ENCODE measurements around the gene OARD1. TPM values are rescaled to one million over a fixed set of nuclear protein-coding genes. Genes with fewer than 3 reads are reported as not detected.

The OARD1 gene
- total RNA-seq, 1 donor from 2014 or later: 19.7 TPM

DNA sequence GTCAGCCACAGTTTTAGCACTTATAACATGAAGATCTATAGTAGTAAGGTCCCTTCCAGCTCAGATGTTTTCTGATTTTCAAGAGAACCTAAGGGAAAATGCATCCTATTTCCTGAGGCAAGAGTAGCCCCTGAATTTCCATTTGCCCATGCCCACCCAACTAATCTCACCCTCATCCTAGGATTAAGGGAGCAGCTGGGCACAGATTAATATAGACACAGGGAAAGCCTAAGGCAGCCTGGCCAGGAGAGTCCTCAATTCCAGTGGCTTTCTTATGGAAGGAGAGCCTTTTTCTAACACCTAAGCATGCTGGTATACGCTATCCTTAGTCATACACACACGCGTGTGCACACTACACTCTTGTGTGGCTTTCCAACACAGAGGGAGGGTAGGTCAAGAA is 17.6 kb downstream of the OARD1 start:
- no peak for DNase-seq
- ATAC-seq (ENCODE audit: poor library complexity): no peak

DNA sequence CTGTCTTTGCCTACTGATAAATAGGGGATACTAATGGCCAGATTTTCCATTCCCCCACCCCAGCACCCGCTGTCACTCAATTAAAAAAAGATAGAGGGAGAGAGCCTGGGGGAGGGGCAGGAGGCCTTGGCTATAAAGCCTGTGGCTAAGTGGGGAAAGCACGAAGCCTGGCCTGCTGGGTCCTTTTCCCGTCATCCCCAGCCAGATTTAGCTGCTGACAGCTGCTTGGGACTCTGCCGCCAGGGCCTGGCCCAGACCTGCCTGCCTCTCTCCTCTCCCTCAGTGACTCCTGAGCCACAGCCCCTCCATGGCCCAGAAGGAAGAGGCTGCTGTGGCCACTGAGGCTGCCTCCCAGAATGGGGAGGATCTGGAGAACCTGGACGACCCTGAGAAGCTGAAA is 19.1 kb downstream of the OARD1 start, which contains the start of gene APOBEC2:
Gene APOBEC2 (plus strand): TSS at position 162 of the 400 bp plus-strand sequence. CDS start 146 bp downstream, at position 308.
- peak; percentile 87 for DNase-seq
- intact Hi-C loops (cut with DNase I): no loop called here
- peak; percentile 86 for ATAC-seq (ENCODE audit: poor library complexity)

More for the DNA sequence above, 17.6 kb downstream of the OARD1 start:
- intact Hi-C loops (cut with DNase I): no loop called here

DNA sequence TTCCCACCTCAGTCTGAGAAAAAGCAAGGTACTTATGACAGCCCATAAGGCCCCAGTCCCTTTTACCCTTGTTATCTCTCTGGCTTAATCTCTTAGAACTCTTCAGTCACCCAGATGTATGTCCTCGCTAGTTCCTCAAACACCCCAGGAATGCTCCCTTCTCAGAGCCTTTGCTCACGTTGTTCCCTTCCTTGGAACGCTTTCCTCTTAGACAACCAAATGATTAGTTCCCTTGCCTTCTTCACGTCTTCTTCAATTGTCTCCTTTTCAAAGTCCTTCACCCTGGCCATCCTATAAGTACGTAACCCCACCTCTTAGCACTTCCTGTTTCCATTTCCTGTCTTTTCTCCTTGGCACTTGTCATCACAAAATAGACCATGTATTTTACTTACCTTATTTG is 20.3 kb downstream of the OARD1 start:
- intact Hi-C loops (cut with DNase I): no loop called here
- no peak for ATAC-seq (ENCODE audit: poor library complexity)
- DNase-seq: no peak

DNA sequence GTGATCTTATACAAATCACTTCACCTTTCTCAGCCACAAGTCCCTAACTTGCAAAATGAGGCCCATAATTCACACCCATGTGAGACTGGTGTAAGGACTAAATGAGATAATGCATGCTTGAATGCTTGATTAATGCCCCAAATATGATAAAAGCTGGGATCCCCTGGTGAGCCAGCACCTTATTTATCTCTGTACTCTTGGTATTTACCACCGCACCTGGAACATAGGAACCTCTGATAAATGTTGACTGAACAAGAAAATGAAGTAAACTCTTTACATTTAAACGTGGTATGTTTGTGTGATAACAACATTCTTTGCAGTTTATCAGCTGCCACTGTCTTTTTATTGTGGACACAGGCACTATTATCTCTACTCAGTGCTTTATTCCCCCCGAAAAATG is 21.6 kb downstream of the OARD1 start:
- ATAC-seq (ENCODE audit: poor library complexity) (no peak), DNase-seq (no peak)
- intact Hi-C loops (cut with DNase I): no loop called here

DNA sequence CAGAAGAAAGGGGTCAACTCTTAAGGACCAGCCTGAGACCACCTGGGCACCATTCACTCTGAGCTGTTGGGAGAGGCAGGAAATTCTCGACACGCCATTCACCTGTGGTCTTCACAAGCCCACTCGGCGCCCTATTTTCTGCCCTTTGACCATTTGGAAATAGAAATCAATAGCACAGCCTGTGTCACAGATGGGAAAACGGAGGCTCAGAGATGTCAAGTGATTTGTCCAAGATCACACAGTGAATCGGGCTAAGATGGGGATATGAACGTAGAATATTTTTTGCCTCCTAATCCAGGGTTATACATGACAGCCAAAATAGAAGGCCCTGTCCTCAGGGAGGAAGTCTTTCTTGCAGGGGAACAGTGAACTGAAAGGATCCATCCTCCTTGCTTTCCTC is 22.2 kb downstream of the OARD1 start:
- no peak for ATAC-seq (ENCODE audit: poor library complexity)
- intact Hi-C loops (cut with DNase I): no loop called here
- no peak for DNase-seq

DNA sequence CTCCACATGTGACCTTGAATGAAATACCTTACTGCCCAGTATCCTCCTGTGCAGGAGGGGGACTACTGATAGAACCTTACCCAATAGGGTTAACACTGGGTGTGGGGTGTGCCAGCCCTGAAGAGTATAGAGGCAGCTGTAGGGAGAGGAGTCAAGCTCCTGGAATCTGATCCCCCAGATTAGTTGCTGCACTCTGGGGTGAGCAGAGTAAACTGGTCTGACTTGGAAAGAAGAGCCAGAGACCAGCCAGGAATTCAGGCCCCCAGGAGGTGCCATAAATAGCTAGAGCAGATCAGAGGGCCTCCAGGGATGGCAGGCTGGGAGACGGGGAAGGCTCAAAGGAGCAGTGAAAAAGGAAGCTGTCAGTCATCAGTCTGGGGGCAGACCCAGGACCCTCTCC is 22.6 kb downstream of the OARD1 start:
- intact Hi-C loops (cut with DNase I): no loop called here
- ATAC-seq (ENCODE audit: poor library complexity) (peak; percentile 9), DNase-seq (no peak)

DNA sequence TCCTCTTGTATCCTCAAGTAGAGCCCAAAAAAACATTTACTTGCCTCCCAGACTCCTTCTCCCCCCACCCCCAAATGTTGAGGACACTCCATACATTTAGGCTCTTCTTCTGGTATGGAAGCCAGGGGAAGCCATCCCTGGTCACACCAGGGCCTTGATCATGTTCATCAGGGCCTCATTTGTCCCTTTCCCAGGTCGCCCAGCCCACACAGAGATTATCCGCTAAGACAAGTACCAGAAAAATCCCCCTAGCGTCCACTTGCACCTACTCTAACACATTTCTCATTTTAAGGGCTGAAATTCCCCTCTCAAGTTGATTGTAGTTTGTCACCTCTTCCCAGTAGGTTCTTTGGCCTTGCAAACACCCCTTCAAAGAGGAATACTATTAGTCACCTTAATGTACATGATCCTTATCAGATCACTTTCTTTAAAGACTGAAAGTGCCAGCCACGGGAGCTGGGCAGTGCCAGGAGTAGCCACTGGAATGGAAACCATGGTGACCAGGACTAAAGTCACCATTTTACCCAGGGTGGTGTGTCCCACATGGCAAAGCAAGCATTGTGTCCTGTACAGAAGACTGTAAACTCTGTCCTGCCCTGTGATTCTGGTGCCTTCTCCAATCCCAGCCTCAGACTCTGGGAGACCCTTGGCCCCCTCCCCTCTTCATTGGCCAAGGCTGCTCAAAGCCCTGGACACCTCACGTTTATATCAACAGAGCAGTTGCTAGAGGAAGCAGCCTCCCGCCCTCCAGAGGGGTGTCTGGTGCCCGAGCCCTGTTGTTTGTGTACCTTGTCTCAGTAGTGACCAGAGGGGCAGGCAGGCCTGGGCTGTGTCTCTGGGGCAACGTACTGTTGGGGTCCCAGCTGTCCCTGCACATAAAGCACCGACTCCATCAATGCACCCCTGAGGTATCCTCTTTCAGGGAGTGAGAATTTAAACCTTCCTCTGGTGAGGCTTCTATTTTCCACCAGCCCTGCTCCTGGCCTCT is 24.1 kb downstream of the OARD1 start:
- no peak for DNase-seq
- no peak for ATAC-seq (ENCODE audit: poor library complexity)
- intact Hi-C loops (cut with DNase I): no loop called here

DNA sequence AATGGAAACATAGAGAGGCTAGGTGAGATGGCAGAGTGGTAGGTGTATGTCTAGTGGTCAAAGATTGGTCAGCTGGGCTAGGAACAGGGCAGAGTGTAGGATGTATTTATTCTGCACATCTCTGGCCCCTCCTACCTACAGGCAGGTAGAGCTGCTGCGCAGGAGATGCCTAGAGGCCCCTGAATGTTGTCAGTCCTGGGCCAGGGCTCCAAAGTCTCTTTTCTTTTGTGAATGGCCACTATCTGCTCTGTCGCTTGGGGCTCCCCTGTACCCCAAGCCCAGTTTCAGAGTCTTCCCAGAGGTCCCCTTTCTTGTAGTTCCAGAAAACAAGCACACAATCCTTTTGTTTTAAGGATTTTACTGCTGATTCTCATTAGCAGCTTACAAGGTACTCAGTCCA is 24.9 kb downstream of the OARD1 start:
- intact Hi-C loops (cut with DNase I): no loop called here
- no peak for ATAC-seq (ENCODE audit: poor library complexity)
- no peak for DNase-seq

DNA sequence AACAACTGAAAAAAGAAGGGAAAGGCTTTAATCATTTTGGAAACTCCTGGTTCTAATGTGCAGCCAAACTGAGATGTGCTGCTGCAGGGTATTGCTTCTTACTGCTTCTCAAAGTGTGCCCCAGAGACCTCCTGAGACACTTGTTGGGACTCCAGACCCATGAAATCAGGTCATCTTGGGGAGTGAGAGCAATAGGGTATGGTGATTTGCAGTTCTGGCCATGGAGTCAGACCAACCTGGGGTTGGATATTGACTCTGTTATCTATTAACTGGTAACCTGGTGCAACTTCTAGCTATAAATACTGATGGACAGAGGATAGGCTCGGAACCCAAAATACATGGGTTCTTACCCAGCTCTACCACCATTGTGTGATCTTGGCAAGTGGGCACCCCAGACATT is 26.1 kb downstream of the OARD1 start:
- no peak for DNase-seq
- intact Hi-C loops (cut with DNase I): no loop called here
- ATAC-seq (ENCODE audit: poor library complexity): no peak

DNA sequence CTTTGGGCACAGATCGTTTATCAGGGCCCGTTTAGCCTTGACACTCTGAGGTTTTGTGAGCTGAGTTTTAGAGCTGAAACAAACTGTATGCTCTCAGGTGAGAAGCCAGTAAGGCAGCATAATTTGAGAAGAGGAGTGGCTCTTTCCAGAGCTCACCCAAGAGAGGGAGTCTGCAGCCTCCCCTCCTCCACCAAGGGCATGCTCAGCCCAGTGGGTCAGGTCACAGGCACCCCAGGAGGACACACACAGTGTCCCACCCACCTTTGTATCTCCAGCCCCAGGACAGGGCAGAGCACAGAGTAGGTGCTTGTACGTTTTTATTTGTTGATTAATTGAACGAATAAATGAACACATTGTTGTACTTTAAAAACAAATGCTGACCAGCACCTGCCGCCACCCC is 26.5 kb downstream of the OARD1 start:
- DNase-seq: no peak
- no peak for ATAC-seq (ENCODE audit: poor library complexity)
- intact Hi-C loops (cut with DNase I): no loop called here

DNA sequence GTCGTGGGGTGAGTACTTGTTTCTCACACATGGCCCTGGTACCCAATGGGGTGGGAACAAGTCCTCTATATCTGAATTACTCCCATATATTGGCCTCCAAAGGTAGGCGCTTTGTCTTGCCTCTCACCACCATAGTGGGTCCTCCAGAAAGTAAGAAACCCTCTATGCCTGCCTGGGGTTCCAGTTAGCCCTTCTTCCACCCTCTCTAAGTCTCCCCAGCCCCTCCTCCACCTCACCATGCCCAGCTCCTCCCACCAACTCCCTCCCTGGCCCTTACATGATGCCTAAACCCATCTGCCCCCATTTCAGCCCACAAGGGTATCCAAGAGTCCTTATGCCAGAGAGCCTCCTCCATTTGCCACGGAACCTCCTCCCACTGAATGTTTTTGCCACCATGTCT is 29.0 kb downstream of the OARD1 start:
- intact Hi-C loops (cut with DNase I): no loop called here
- no peak for ATAC-seq (ENCODE audit: poor library complexity)
- DNase-seq: no peak

DNA sequence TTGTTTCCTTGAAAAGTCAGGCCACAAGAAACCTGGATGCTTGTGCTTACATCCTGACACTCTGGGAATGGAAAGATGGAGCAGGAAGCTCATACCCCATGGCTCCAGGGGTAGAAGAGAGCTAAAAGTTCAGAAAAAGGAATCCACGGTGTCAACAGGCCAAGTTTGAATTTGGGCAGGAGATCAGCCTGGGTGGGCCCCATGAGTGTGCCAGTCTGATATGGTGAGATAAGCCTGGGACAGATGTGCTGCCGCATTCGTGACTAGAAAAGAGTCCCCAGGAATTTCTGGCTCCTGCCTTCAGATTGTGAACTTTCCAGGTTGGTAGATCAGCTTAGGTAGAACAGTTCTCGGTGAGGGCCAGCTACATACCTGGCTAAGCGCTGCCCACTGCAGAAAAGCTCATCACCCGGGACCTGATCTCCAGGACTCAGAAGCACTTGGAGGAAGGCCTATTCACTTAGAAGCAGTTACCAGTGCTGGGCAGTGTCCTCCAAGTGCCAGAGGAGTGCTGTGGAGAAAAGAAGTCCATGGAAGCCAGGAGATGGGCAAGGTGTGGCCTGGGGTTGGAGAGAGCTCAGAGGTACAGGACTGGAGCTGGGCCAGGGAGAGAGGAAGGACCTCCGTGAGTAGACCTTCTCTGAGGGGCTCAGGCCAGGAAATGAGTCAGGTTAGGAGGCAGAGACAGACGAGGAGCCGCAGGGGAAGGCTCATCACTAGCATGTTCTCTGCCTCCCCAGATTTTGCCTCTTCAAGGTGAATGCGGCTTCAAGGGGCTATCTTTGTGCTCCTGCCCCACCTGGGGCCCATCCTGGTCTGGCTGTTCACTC is 29.7 kb downstream of the OARD1 start, which contains the start of gene TSPO2:
Gene TSPO2 (plus strand): TSS at position 242 of the 830 bp plus-strand sequence. CDS start 519 bp downstream, at position 761.
- intact Hi-C loops (cut with DNase I): no loop called here
- ATAC-seq (ENCODE audit: poor library complexity) (no peak), DNase-seq (no peak)

DNA sequence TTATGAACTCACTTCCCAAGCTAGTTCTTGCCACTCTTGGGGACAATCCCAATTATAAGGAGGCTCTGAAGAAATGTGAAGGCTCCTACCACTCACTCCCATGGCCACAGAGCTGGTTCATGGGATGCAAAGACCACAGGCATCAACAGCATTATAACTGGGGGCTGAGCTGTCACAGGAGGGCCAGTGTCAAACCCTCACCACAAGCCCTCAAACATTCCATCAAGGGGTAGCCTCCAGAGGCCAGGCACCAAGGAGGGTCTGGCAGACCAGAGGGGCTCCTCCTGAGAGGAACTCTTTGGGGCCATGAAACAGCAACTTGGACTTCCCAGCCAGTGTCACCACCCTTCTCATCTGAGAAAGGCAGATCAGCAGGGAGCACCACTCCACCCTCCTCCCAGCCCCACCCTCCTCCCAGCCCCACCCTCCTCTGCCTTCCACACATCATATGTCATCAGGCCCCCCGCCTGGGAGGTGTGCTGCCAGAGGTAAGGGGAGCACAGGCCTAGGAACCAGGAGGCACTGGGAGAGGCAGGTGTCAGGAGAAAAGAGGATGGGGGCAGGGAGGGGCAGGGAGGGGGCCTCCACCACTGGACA is 31.1 kb downstream of the OARD1 start:
- no peak for ATAC-seq (ENCODE audit: poor library complexity)

DNA sequence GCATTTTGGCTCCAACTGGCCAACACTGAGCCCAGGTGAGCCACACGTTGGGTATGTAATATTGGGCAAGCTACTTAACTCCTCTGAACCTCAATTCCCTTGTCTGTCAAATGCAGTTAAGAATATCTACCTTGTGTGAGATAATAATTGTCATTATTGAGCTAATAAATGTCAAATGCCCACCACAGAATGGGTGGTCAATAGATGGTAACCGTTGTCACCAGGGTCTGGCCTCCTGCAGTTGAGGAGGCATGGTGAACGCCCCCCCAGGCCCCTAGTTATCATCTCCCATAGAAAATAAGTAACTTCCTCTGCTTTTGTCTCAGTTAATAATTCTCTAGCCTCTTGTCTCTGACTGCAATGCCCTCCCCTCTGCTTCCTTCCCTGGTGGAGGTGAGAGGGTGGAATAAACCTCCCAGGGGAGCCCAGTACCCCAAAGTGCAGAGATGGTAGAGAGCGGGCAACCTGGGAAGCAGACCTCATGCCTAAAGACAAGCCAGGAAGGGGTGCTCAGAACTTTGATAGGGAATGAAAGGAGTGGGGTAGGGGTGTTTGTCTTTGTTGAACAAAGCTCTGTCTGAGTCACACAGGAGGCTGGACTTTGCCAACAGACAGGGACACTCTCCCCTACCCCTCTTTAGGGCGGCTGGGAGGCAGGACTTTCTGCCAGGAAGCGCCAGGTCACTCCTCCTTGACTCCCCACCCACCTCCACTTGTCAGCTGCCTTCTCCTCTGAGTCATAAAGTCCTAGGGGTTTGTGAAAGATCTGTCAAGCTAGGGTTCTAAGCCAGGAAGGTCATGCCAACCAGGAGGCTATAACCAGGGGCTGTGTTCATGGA is 31.8 kb downstream of the OARD1 start:
- intact Hi-C loops (cut with DNase I): no loop called here
- ATAC-seq (ENCODE audit: poor library complexity) (no peak), DNase-seq (no peak)

More for the DNA sequence above, 31.1 kb downstream of the OARD1 start:
- intact Hi-C loops (cut with DNase I): no loop called here
- no peak for DNase-seq

DNA sequence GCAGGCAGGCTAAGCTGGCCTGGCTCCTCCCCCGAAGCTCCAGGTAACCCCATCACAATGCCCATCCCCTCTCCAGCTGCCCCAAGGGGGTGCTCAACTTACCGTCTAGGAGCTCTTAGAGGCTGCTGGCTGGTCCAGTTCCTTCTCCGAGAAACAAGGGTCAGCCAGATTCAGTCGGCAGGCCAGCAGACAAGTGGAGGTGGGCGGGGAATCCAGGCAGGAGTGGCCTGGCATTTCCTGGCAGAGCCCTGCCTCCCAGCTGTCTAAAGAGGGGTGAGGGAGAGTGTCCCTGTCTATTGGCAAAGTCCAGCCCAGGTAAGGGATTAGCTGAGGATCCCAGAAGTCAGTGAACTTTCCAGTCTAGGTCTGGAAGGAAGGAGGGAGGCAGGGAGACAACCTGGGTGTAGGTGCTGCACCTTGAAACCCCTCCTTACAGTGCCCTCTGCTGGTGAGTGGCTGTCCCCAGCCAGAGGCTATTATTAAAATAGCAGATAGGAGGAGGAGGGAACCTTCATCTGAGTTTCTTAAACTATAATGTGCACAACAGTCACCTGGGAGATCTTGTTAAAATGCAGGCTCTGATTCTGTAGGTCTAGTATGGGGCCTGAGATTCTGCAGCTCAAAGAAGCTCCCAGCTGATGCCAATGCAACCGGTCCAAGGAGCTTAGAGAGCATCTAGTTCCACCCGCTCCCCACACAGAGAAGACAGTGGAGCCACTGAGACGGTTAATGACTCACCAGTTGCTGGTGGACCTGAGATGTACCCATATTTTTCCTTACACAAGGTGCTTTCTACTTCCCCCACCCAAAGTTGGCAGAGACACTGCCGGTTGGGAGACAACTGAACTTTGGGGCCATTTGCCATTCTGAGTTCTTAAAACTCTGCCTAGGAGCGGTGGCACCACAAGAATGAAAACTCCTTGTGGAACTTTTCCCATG is 32.8 kb downstream of the OARD1 start, which contains the start of gene UNC5CL:
Gene UNC5CL (minus strand): TSS at position 162 of the 939 bp plus-strand sequence. CDS start 4,147 bp downstream, outside the sequence.
- peak; percentile 47 for DNase-seq
- ATAC-seq (ENCODE audit: poor library complexity): peak; percentile 73
- intact Hi-C loops (cut with DNase I): no loop called here

DNA sequence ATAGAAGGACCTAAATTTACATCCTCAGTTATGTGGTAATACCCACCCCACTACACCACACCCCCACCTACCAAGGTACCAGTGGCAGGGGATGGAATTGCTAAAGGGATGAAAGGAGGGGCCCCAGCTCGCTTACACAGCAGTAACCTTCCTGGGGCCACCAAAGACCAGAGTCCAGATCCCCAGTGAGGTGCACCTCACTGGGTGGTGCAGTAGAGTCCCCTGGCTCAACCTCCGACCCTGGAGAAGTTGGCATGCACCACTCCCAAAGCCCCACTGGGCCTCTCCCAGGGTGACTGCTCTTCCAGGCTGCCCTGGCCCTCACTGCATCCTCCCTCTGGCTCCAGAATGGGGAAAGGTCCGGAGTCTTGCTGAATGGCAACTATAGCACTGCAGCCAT is 34.0 kb downstream of the OARD1 start:
- intact Hi-C loops (cut with DNase I): no loop called here
- no peak for DNase-seq
- ATAC-seq (ENCODE audit: poor library complexity): no peak
